B cell (primary cell): ENCODE measurements around the gene MRPS23. TPM values are rescaled to one million over a fixed set of nuclear protein-coding genes. Genes with fewer than 3 reads are reported as not detected.

Experiments used
- ATAC-seq: fragments of 200-7000 bp; cut with Tn5 transposase; one replicate; pipeline ENCODE4 v1.10.0; 2021; ENCODE audit warnings: low read depth, mild to moderate bottlenecking, moderate number of reproducible peaks, moderate library complexity
- CTCF ChIA-PET: fragments of 350-600 bp; sonication (Branson Sonifier 250); formaldehyde crosslinking; loops from one replicate; lab custom pipeline; 2021; ENCODE audit warnings: antibody characterized with exemption, inconsistent platforms; lab: Charles Lee
- POLR2A ChIA-PET: fragments of 350-600 bp; sonication (Branson Sonifier 250); formaldehyde crosslinking; loops from one replicate; lab custom pipeline; 2021; ENCODE audit warnings: antibody characterized with exemption; lab: Charles Lee
- DNase-seq: peaks from one replicate; pipeline ENCODE4 v3.0.0; 2013
- H2AFZ ChIP-seq: 2 replicates; pipeline ENCODE4 v1.6.1; 2012; ENCODE audit warnings: mild to moderate bottlenecking, low read depth, low read length; ENCODE audit not compliant: insufficient read depth, poor library complexity, severe bottlenecking
- H3K27ac ChIP-seq, 2 donors: 1 replicate in 1 of 2; 2 replicates in 1 of 2; pipeline ENCODE4 v1.5.1; 2012 to 2013; ENCODE audit warnings: low read length in 2 of 2, mild to moderate bottlenecking in 2 of 2, moderate library complexity in 1 of 2
- H3K27me3 ChIP-seq, 4 experiments: fragments of 200-600 bp in 1 of 4; sonication (generic) in 1 of 4; replicated peaks in 1 of 4; 1 replicate in 2 of 4; 2 replicates in 2 of 4; pipeline versions ENCODE4 v1.6.1 to v1.7.0; 2013 to 2016; ENCODE audit warnings: low read length in 3 of 4, mild to moderate bottlenecking in 2 of 4, mixed read lengths in 1 of 4, moderate library complexity in 1 of 4; ENCODE audit not compliant: insufficient read depth in 4 of 4, control insufficient read depth in 3 of 4; ENCODE audit errors: control extremely low read depth in 1 of 4
- H3K36me3 ChIP-seq, 2 experiments: replicated peaks in 1 of 2; 1 replicate in 1 of 2; 2 replicates in 1 of 2; pipeline versions ENCODE4 v1.6.1 to v1.7.1; 2013; ENCODE audit warnings: low read length in 1 of 2; ENCODE audit not compliant: insufficient read depth in 2 of 2, control insufficient read depth in 1 of 2; ENCODE audit errors: control extremely low read depth in 1 of 2, extremely low read depth in 1 of 2
- H3K4me1 ChIP-seq, 2 donors: fragments of 200-600 bp in 1 of 2; sonication (generic) in 1 of 2; 1 replicate in 1 of 2; 2 replicates in 1 of 2; pipeline versions ENCODE4 v1.5.1 to v1.6.1; 2013 to 2017; ENCODE audit warnings: low read length in 2 of 2; ENCODE audit not compliant: control insufficient read depth in 2 of 2, insufficient read depth in 2 of 2
- H3K4me2 ChIP-seq: replicated peaks from 2 replicates; pipeline ENCODE3; 2012; ENCODE audit warnings: mild to moderate bottlenecking, low read depth, low read length; ENCODE audit not compliant: poor library complexity, severe bottlenecking
- H3K4me3 ChIP-seq, 5 experiments: fragments of 200-600 bp in 1 of 5; sonication (generic) in 1 of 5; 1 replicate in 3 of 5; 2 replicates in 2 of 5; pipeline versions ENCODE4 v1.5.1 to v1.7.0; 2011 to 2016; ENCODE audit warnings: low read length in 4 of 5, mild to moderate bottlenecking in 4 of 5, low read depth in 2 of 5, control low read depth in 1 of 5, moderate library complexity in 1 of 5; ENCODE audit not compliant: insufficient read depth in 1 of 5; ENCODE audit errors: control extremely low read depth in 1 of 5, extremely low read depth in 1 of 5
- H3K79me2 ChIP-seq: fragments of 200-600 bp; sonication (generic); one replicate; pipeline ENCODE4 v1.6.0; 2016; ENCODE audit warnings: low read length; ENCODE audit not compliant: control insufficient read depth, insufficient read depth
- H3K9ac ChIP-seq: fragments of 200-600 bp; sonication (generic); 2 replicates; pipeline ENCODE4 v1.6.1; 2017; ENCODE audit warnings: mild to moderate bottlenecking, low read length, moderate library complexity
- H3K9me3 ChIP-seq, 3 donors: one replicate each; pipeline versions ENCODE4 v1.6.1 to v1.7.1; 2013; ENCODE audit warnings: low read length in 2 of 3; ENCODE audit not compliant: control insufficient read depth in 2 of 3, insufficient read depth in 1 of 3; ENCODE audit errors: control extremely low read depth in 1 of 3
- H4K20me1 ChIP-seq: 2 replicates; pipeline ENCODE4 v1.6.0; 2012; ENCODE audit warnings: mild to moderate bottlenecking, low read length; ENCODE audit not compliant: insufficient read depth, control insufficient read depth, poor library complexity, severe bottlenecking
- H3K27ac Mint-ChIP-seq: one replicate; pipeline ENCODE4 v1.8.0; 2021; ENCODE audit warnings: mixed read lengths
- H3K27me3 Mint-ChIP-seq: one replicate; pipeline ENCODE4 v1.8.0; 2021; ENCODE audit warnings: mixed read lengths
- H3K4me1 Mint-ChIP-seq: one replicate; pipeline ENCODE4 v1.8.0; 2021; ENCODE audit warnings: mixed read lengths
- H3K4me3 Mint-ChIP-seq: one replicate; pipeline ENCODE4 v1.8.0; 2021; ENCODE audit warnings: mixed read lengths
- H3K9me3 Mint-ChIP-seq: one replicate; pipeline ENCODE4 v1.8.0; 2022; ENCODE audit warnings: mixed read lengths; ENCODE audit not compliant: insufficient read depth
- CTCF ChIP-seq: fragments of 200-600 bp; IDR thresholded peaks from one replicate; pipeline ENCODE4 v1.8.0; 2022; ENCODE audit warnings: antibody characterized with exemption, mild to moderate bottlenecking
- EZH2 ChIP-seq: IDR thresholded peaks from 2 replicates; pipeline ENCODE4 v1.6.1; 2012; ENCODE audit warnings: borderline replicate concordance, low read depth, mild to moderate bottlenecking, moderate library complexity, low read length; ENCODE audit not compliant: insufficient read depth, poor library complexity, severe bottlenecking
- WGBS: methylation state at CpG from one replicate; pipeline ENCODE4 v1.1.5; 2013; ENCODE audit warnings: missing lambda C conversion rate; ENCODE audit not compliant: insufficient coverage; 5-methylcytosine and 5-hydroxymethylcytosine counted together
- intact Hi-C: fragments of 100-400 bp; cut with micrococcal nuclease; formaldehyde crosslinking; loops from one replicate; pipeline ENCODE4 v1.10.0; 2022
- polyA plus RNA-seq: library from polyadenylated mRNA; depleted of rRNA; stranded (reverse); fragments of >200 nt; gene quantifications from 2 replicates; pipeline ENCODE4 v1.2.3, GENCODE V29; 2012
- total RNA-seq, 2 donors: library from RNA; stranded (reverse); fragments of 120-200 nt in 1 of 2; gene quantifications; 1 replicate in 1 of 2; 2 replicates in 1 of 2; pipeline versions ENCODE4 v1.2.3 to v1.2.4, GENCODE V29; 2013 to 2022

Gene MRPS23
- total and polyA plus RNA-seq, 2 donors (not counting 1 experiment from before 2014, with no cell fraction given) = 10.3 to 25.4 TPM

- Histone ChIP-seq H3K4me1 (peaks cover 8 to 12% of the 10 kb centered on the region in 2 donors), H3K27ac (no peak overlapping the region), H3K9me3 (no peaks in the 10 kb centered on the region), H3K27me3 (no peaks in the 10 kb centered on the region), H2AFZ (peak overlapping the region; percentile 78), H3K79me2 (no peaks in the 10 kb centered on the region), H4K20me1 (no peaks in the 10 kb centered on the region), H3K4me3 (peak overlapping the region; percentile 36 to 83 (median 58)), H3K9ac (peak overlapping the region; percentile 58), H3K4me2 (peak overlapping the region; percentile 75), H3K36me3 (peaks cover 0 to 6% of the 10 kb centered on the region in 2 experiments)
- intact Hi-C loops = loop anchor here (1.0 kb wide), 1 partner anchor 702 kb away; no protein-coding TSS in a partner anchor
- peaks cover 2% of the 10 kb centered on the region for H3K4me1 Mint-ChIP-seq
- no peak overlapping the region for H3K4me3 Mint-ChIP-seq
- DNase-seq (peak; percentile 81), ATAC-seq (peak; percentile 62)
- H3K9me3 Mint-ChIP-seq = no peaks in the 10 kb centered on the region
- ChIA-PET POLR2A (no interaction called here), CTCF (interaction anchor here (0.5 to 5.0 kb wide), 39 partner anchors 9 to 1179 kb away, joined by 3 to 48 read pairs (median 4); partner anchors contain the start of genes CCDC182 and MRPS23)
- TF ChIP-seq EZH2 (no peak), CTCF (peak; percentile 96)
- WGBS = 12% methylated on average over 12 of the region's 13 CpGs
- H3K27me3 Mint-ChIP-seq = no peaks in the 10 kb centered on the region
- H3K27ac Mint-ChIP-seq = no peak overlapping the region
Measured at GRCh38 chr17:57833179-57833939, 16.5 kb downstream of the MRPS23 start.
